Fibroblast of villous mesenchyme (primary cell): Measurements from ENCODE around the gene MACC1. TPM values are rescaled to one million over a fixed set of nuclear protein-coding genes. Genes with fewer than 3 reads are reported as not detected.

ENCODE experiments used
- DNase-seq: peaks from one replicate; pipeline ENCODE4 v3.0.0-alpha.2; 2010; ENCODE audit warnings: low read depth
- H3K4me3 ChIP-seq: 2 replicates; pipeline ENCODE4 v1.5.1; 2011; ENCODE audit warnings: low read depth, mild to moderate bottlenecking, low read length
- CTCF ChIP-seq: IDR thresholded peaks from 2 replicates; pipeline ENCODE4 v1.5.1; 2012; ENCODE audit warnings: low read depth, mild to moderate bottlenecking, low read length; ENCODE audit not compliant: insufficient read depth
- total RNA-seq: library from RNA; depleted of rRNA; stranded (reverse); fragments of >200 nt; gene quantifications from 2 replicates; pipeline ENCODE4 v1.2.3, GENCODE V29; 2012

MACC1 gene
- total RNA-seq, 1 donor: under 0.01 TPM

- peak; percentile 49 for DNase-seq
- H3K4me3 ChIP-seq: no peak overlapping the region
- no peak for TF ChIP-seq CTCF
Measured at GRCh38 chr7:20153999-20154398, 63.2 kb downstream of the MACC1 start.

GRCh38 chr7:20153567-20153966, 63.6 kb downstream of the MACC1 start:
- no peak for DNase-seq
- no peak for TF ChIP-seq CTCF
- H3K4me3 ChIP-seq: no peak overlapping the region

- peak; percentile 89 for DNase-seq
- H3K4me3 ChIP-seq: no peak overlapping the region
- TF ChIP-seq CTCF: no peak
Measured at GRCh38 chr7:20152511-20152910, 64.7 kb downstream of the MACC1 start.

- no peak for TF ChIP-seq CTCF
- no peak for DNase-seq
- H3K4me3 ChIP-seq: no peak overlapping the region
Measured at GRCh38 chr7:20151708-20152456, 65.3 kb downstream of the MACC1 start.

GRCh38 chr7:20146451-20146850, 70.7 kb downstream of the MACC1 start:
- no peak overlapping the region for H3K4me3 ChIP-seq

GRCh38 chr7:20144801-20145200, 72.4 kb downstream of the MACC1 start:
- no peak overlapping the region for H3K4me3 ChIP-seq
- TF ChIP-seq CTCF: no peak
- no peak for DNase-seq

More at GRCh38 chr7:20146451-20146850, 70.7 kb downstream of the MACC1 start:
- TF ChIP-seq CTCF: no peak
- peak; percentile 72 for DNase-seq

- TF ChIP-seq CTCF: no peak
- H3K4me3 ChIP-seq: no peak overlapping the region
- DNase-seq: no peak
Measured at GRCh38 chr7:20141666-20142065, 75.5 kb downstream of the MACC1 start.
